OCI-LY7 (cell line): ENCODE results near the gene MIB2. TPM values are rescaled to one million over a fixed set of nuclear protein-coding genes. Genes with fewer than 3 reads are reported as not detected.

Experiments
- BruUV-seq: library from RNA; stranded (reverse); fragments of 400-500 nt; replicated peaks from 2 replicates; lab custom pipeline; 2021; lab: Mats Ljungman, UMichigan
- CTCF ChIA-PET: fragments of 300-600 bp; sonication (Branson Sonifier 250); formaldehyde crosslinking; loops from one replicate; lab custom pipeline; 2022; ENCODE audit warnings: antibody characterized with exemption; ENCODE audit not compliant: unreplicated experiment; lab: Charles Lee
- POLR2A ChIA-PET: fragments of 300-600 bp; sonication (Branson Sonifier 250); formaldehyde crosslinking; loops from one replicate; lab custom pipeline; 2022; ENCODE audit warnings: antibody characterized with exemption; lab: Charles Lee
- DNase-seq: peaks from one replicate; pipeline ENCODE4 v3.0.0-alpha.2; 2015; ENCODE audit warnings: low spot score
- H2AFZ ChIP-seq: fragments of 200-600 bp; sonication (generic), shearing (Covaris generic); 2 replicates; pipeline ENCODE4 v1.6.1; 2014; ENCODE audit warnings: mild to moderate bottlenecking, antibody characterized with exemption, low read length, moderate library complexity
- H3K27ac ChIP-seq: fragments of 200-600 bp; sonication (generic); 2 replicates; pipeline ENCODE4 v1.5.1; 2014; ENCODE audit warnings: mixed run types, low read depth, mild to moderate bottlenecking, moderate library complexity, low read length, inconsistent platforms; ENCODE audit not compliant: poor library complexity, severe bottlenecking
- H3K36me3 ChIP-seq: fragments of 200-600 bp; sonication (generic); 2 replicates; pipeline ENCODE4 v1.6.1; 2014; ENCODE audit warnings: mild to moderate bottlenecking, antibody characterized with exemption, low read length, moderate library complexity, mixed read lengths; ENCODE audit not compliant: insufficient read depth
- H3K4me1 ChIP-seq: fragments of 200-600 bp; sonication (generic); 2 replicates; pipeline ENCODE4 v1.5.1; 2014; ENCODE audit warnings: mild to moderate bottlenecking, low read length; ENCODE audit not compliant: insufficient read depth, poor library complexity, severe bottlenecking
- H3K4me2 ChIP-seq: fragments of 200-600 bp; sonication (generic); 2 replicates; pipeline ENCODE4 v1.6.1; 2014; ENCODE audit warnings: mild to moderate bottlenecking, low read length
- H3K4me3 ChIP-seq: fragments of 200-600 bp; sonication (generic); 2 replicates; pipeline ENCODE4 v1.5.1; 2014; ENCODE audit warnings: mild to moderate bottlenecking, low read depth, low read length; ENCODE audit not compliant: poor library complexity, severe bottlenecking
- H3K79me2 ChIP-seq: fragments of 200-600 bp; sonication (generic); 2 replicates; pipeline ENCODE4 v1.6.1; 2016; ENCODE audit warnings: low read depth, mild to moderate bottlenecking, low read length, moderate library complexity, mixed read lengths; ENCODE audit not compliant: insufficient read depth
- H3K9me2 ChIP-seq: fragments of 200-600 bp; sonication (generic); 2 replicates; pipeline ENCODE4 v1.6.1; 2016; ENCODE audit warnings: mild to moderate bottlenecking, low read length, mixed read lengths; ENCODE audit not compliant: insufficient read depth
- H3K9me3 ChIP-seq: fragments of 200-600 bp; sonication (generic); 2 replicates; pipeline ENCODE4 v1.6.1; 2014; ENCODE audit warnings: mild to moderate bottlenecking, mixed run types, low read length, mixed read lengths
- H4K20me1 ChIP-seq: fragments of 200-600 bp; sonication (generic); 2 replicates; pipeline ENCODE4 v1.6.1; 2014; ENCODE audit warnings: mild to moderate bottlenecking, antibody characterized with exemption, low read length, moderate library complexity, mixed read lengths; ENCODE audit not compliant: insufficient read depth
- CTCF ChIP-seq: fragments of 200-600 bp; sonication (generic); conservative IDR thresholded peaks from 2 replicates; pipeline ENCODE4 v1.5.1; 2014; ENCODE audit warnings: mild to moderate bottlenecking, antibody characterized with exemption, low read length, moderate library complexity, mixed read lengths
- EZH2phosphoT487 ChIP-seq: fragments of 200-600 bp; sonication (generic); IDR thresholded peaks from 2 replicates; pipeline ENCODE4 v1.6.1; 2018; ENCODE audit warnings: low read depth, borderline replicate concordance, mild to moderate bottlenecking, mixed run types, antibody characterized with exemption, low read length, moderate library complexity, mixed read lengths
- intact Hi-C: fragments of 100-400 bp; cut with micrococcal nuclease; formaldehyde crosslinking; loops from one replicate; pipeline ENCODE4 v1.10.0; 2022; ENCODE audit not compliant: unreplicated experiment
- total RNA-seq, 2 experiments: library from RNA; depleted of rRNA in 1 of 2; stranded (reverse); fragments of >200 nt in 1 of 2; shearing (Covaris generic) in 1 of 2; gene quantifications; 2 replicates each; pipeline ENCODE4 v1.2.3, GENCODE V29; 2014 to 2022

The MIB2 gene
- total RNA-seq, 2 experiments from 2014 or later: 54.0 to 64.9 TPM

- no peaks in the 10 kb centered on the region for H3K36me3 ChIP-seq
- peaks cover 21% of the 10 kb centered on the region for H3K4me1 ChIP-seq
- intact Hi-C loops: no loop called here
- no peaks in the 10 kb centered on the region for H4K20me1 ChIP-seq
- ChIA-PET POLR2A (interaction anchor here (0.6 to 1.3 kb wide), 3 partner anchors 11 to 279 kb away, joined by 3 to 11 read pairs (median 4); partner anchors contain the start of gene MIB2), CTCF (no interaction called here)
- no TSS peak for BruUV-seq
- no peak for DNase-seq
- no peaks in the 10 kb centered on the region for H3K79me2 ChIP-seq
- no peak overlapping the region for H3K4me2 ChIP-seq
- no peaks in the 10 kb centered on the region for H3K9me2 ChIP-seq
- H3K9me3 ChIP-seq: no peaks in the 10 kb centered on the region
- no peak overlapping the region for H3K4me3 ChIP-seq
- no peak overlapping the region for H2AFZ ChIP-seq
- H3K27ac ChIP-seq: no peak overlapping the region
- TF ChIP-seq CTCF: no peak
- no peak for TF ChIP-seq EZH2phosphoT487
These were observed 11.5 kb upstream of the MIB2 start for GRCh38 chr1:1603671-1604373.

GRCh38 chr1:1604374-1605033 is 10.8 kb upstream of the MIB2 start:
- H3K79me2 ChIP-seq: no peaks in the 10 kb centered on the region
- no peak overlapping the region for H3K4me3 ChIP-seq
- no peak overlapping the region for H3K4me2 ChIP-seq
- ChIA-PET POLR2A (interaction anchor here (0.6 to 1.3 kb wide), 2 partner anchors 10 to 278 kb away, joined by 4 to 11 read pairs; partner anchors contain the start of gene MIB2), CTCF (no interaction called here)
- DNase-seq: no peak
- H3K9me3 ChIP-seq: no peaks in the 10 kb centered on the region
- no peak overlapping the region for H2AFZ ChIP-seq
- no TSS peak for BruUV-seq
- no peaks in the 10 kb centered on the region for H3K36me3 ChIP-seq
- peaks cover 21% of the 10 kb centered on the region for H3K4me1 ChIP-seq
- H3K27ac ChIP-seq: no peak overlapping the region
- intact Hi-C loops: no loop called here
- no peaks in the 10 kb centered on the region for H3K9me2 ChIP-seq
- H4K20me1 ChIP-seq: no peaks in the 10 kb centered on the region
- TF ChIP-seq EZH2phosphoT487 (no peak), CTCF (no peak)
